DND-41 (cell line): ENCODE measurements around the gene TAS2R19.
A peak's percentile ranks its signal among the peaks of the same experiment; 100 is the strongest.
"Not testable (repeated sequence)": the region's sequence is repeated elsewhere in the genome, so short reads cannot be mapped to it uniquely, and the experiment has no call there.

Experiments
- ATAC-seq: fragments of 200-7000 bp; cut with Tn5 transposase; 3 replicates; pipeline ENCODE4 v1.9.1; 2021; ENCODE audit warnings: low read depth; ENCODE audit not compliant: insufficient read depth
- DNase-seq: peaks from one replicate; pipeline ENCODE4 v3.0.0-alpha.2; 2020
- H2AFZ ChIP-seq: 2 replicates; pipeline ENCODE4 v1.6.0; 2012; ENCODE audit warnings: low read depth, low read length
- H3K27ac ChIP-seq: 2 replicates; pipeline ENCODE4 v1.5.1; 2012; ENCODE audit warnings: low read length, inconsistent platforms
- H3K27me3 ChIP-seq: fragments of 200-600 bp; sonication (generic); 2 replicates; pipeline ENCODE4 v1.6.0; 2012; ENCODE audit warnings: low read length, mild to moderate bottlenecking, inconsistent platforms; ENCODE audit not compliant: insufficient read depth, poor library complexity
- H3K36me3 ChIP-seq: 2 replicates; pipeline ENCODE4 v1.5.1; 2012; ENCODE audit warnings: low read length, inconsistent platforms; ENCODE audit not compliant: insufficient read depth
- H3K4me1 ChIP-seq: 2 replicates; pipeline ENCODE4 v1.5.1; 2012; ENCODE audit warnings: mild to moderate bottlenecking, low read length; ENCODE audit not compliant: insufficient read depth
- H3K4me2 ChIP-seq: 2 replicates; pipeline ENCODE4 v1.6.0; 2012; ENCODE audit warnings: mild to moderate bottlenecking, moderate library complexity, low read length, inconsistent platforms; ENCODE audit not compliant: insufficient read depth
- H3K4me3 ChIP-seq, 2 experiments: fragments of 200-600 bp in 1 of 2; shearing (Covaris generic) in 1 of 2; 2 replicates each; pipeline ENCODE4 v1.5.1; 2012 to 2016; ENCODE audit warnings: inconsistent platforms in 2 of 2, low read length in 2 of 2, mild to moderate bottlenecking in 2 of 2, low read depth in 1 of 2, moderate library complexity in 1 of 2
- H3K79me2 ChIP-seq: 2 replicates; pipeline ENCODE4 v1.6.0; 2012; ENCODE audit warnings: low read length, inconsistent platforms; ENCODE audit not compliant: insufficient read depth
- H3K9ac ChIP-seq: 2 replicates; pipeline ENCODE4 v1.6.0; 2012; ENCODE audit warnings: low read depth, mild to moderate bottlenecking, inconsistent platforms, low read length, moderate library complexity
- H3K9me3 ChIP-seq: 2 replicates; pipeline ENCODE4 v1.5.1; 2012; ENCODE audit warnings: low read length, moderate library complexity, mild to moderate bottlenecking, inconsistent platforms; ENCODE audit not compliant: insufficient read depth, severe bottlenecking
- H4K20me1 ChIP-seq: 2 replicates; pipeline ENCODE4 v1.6.0; 2012; ENCODE audit warnings: low read length; ENCODE audit not compliant: insufficient read depth
- CTCF ChIP-seq: IDR thresholded peaks from 2 replicates; pipeline ENCODE4 v1.5.1; 2012; ENCODE audit warnings: borderline replicate concordance, low read length, moderate library complexity, mild to moderate bottlenecking; ENCODE audit not compliant: poor library complexity, severe bottlenecking; ENCODE audit errors: extremely low read depth
- EZH2 ChIP-seq: IDR thresholded peaks from 3 replicates; pipeline ENCODE4 v1.6.1; 2012; ENCODE audit warnings: borderline replicate concordance, low read depth, mild to moderate bottlenecking, moderate library complexity, low read length, inconsistent platforms; ENCODE audit not compliant: severe bottlenecking

The TAS2R19 gene

DNA sequence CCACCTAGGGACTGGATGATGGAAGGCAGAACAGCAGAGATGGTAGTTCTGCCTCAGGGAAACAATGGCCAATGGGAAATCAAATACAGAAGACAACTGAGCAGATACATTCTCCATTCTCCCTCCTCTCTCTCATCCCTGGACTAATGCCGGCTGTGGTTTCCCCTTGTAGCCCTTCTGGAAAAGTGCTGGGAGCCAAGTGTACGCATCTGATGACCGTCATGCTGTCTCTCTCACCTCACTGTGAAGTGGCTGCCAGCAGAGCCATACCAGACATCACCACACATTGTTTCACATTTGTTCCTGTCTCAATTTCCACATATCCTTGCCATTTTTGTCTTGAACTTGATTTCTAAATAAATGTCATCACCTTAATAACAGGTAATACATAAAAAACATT lies 36.6 kb upstream of the TAS2R19 start:
- H3K4me2 ChIP-seq = no peak overlapping the region
- peaks cover 4% of the 10 kb centered on the region for H3K9me3 ChIP-seq
- ATAC-seq = no peak
- H4K20me1 ChIP-seq = peaks cover 6% of the 10 kb centered on the region; the same call in 1 of the 2 replicates
- no peak for TF ChIP-seq CTCF
- TF ChIP-seq EZH2 = no peak
- H3K4me1 ChIP-seq = no peaks in the 10 kb centered on the region
- H3K4me3 ChIP-seq = no peak overlapping the region
- H3K9ac ChIP-seq = no peak overlapping the region
- peaks cover 6% of the 10 kb centered on the region; the same call in 1 of the 2 replicates for H3K36me3 ChIP-seq
- no peak overlapping the region for H2AFZ ChIP-seq
- H3K27ac ChIP-seq = no peak overlapping the region
- DNase-seq = no peak
- H3K27me3 ChIP-seq = no peaks in the 10 kb centered on the region
- H3K79me2 ChIP-seq = peaks cover 18% of the 10 kb centered on the region

- H3K36me3 ChIP-seq = peaks cover 12% of the 10 kb centered on the region
- H4K20me1 ChIP-seq = peaks cover 6% of the 10 kb centered on the region; the same call in 1 of the 2 replicates
- no peak overlapping the region for H3K27ac ChIP-seq
- H3K9ac ChIP-seq = no peak overlapping the region
- no peak for DNase-seq
- H3K4me2 ChIP-seq = no peak overlapping the region
- TF ChIP-seq CTCF (no peak), EZH2 (no peak)
- H3K9me3 ChIP-seq = peaks cover 19% of the 10 kb centered on the region
- no peaks in the 10 kb centered on the region for H3K4me1 ChIP-seq
- no peak for ATAC-seq
- H2AFZ ChIP-seq = no peak overlapping the region
- no peak overlapping the region for H3K4me3 ChIP-seq
- H3K27me3 ChIP-seq = no peaks in the 10 kb centered on the region
- peaks cover 21% of the 10 kb centered on the region for H3K79me2 ChIP-seq
Measured at GRCh38 chr12:11055306-11055705, 32.9 kb upstream of the TAS2R19 start.

DNA sequence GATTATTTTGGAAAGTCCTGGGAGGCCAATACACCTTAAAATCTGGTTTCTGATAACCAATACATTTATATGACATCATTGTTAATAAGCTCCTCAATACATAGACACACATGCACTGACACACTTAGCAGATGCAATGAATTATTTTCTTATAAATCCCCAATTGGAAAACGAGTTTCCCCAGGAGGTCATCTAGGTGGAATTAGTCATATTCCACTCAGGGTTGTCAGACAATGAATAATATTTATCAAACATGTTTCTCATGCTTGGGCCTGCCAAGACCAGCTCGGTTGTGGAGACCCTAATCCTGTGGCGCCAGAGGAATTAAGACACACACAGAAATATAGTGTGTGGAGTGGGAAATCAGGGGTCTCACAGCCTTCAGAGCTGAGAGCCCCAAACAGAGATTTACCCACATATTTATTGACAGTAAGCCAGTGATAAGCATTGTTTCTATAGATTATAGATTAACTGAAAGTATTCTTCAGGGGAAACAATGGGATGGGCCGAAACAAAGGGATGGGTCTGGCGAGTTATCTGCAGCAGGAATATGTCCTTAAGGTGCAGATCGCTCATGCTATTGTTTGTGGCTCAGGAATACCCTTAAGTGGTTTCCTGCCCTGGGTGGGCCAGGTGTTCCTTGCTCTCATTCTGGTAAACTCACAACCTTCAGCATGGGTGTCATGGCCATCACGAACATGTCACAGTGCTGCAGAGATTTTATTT lies 27.5 kb upstream of the TAS2R19 start:
- Histone ChIP-seq H3K36me3 (peaks cover 33% of the 10 kb centered on the region), H3K9me3 (peaks cover 18% of the 10 kb centered on the region)
- not testable (repeated sequence) for H4K20me1 ChIP-seq, H3K9ac ChIP-seq, ATAC-seq, H3K79me2 ChIP-seq, H3K27me3 ChIP-seq, H3K4me1 ChIP-seq, H3K4me2 ChIP-seq, H3K27ac ChIP-seq, H2AFZ ChIP-seq, H3K4me3 ChIP-seq
- DNase-seq = peak; percentile 14

DNA sequence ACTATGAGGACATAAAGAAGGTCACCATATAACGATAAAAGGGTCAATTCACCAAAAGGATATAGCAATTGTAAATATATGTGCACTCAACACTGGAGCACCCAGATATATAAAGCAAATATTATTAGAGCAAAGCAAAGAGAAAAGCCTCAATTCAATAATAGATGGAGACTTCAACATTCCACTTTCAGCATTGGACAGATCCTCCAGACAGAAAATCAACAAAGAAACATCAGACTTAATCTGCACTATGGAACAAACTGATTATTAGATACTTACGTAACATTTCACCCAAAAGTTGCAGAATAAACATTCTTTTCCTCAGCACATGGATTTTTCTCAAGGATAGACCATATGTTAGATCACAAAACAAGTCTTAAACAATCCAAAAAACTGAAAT lies 18.9 kb upstream of the TAS2R19 start:
- H3K9ac ChIP-seq, H3K27me3 ChIP-seq, H3K27ac ChIP-seq, ATAC-seq, H3K9me3 ChIP-seq, H3K4me1 ChIP-seq, H3K4me2 ChIP-seq, H2AFZ ChIP-seq, DNase-seq, H3K4me3 ChIP-seq, H4K20me1 ChIP-seq: not testable (repeated sequence)
- Histone ChIP-seq H3K36me3 (peaks cover 31% of the 10 kb centered on the region), H3K79me2 (peaks cover 32% of the 10 kb centered on the region; the same call in 1 of the 2 replicates)
